BLaER1 treated with 17β-estradiol and CSF1 and Interleukin-3, amounts not matched to agents 10 nM and 100 nM (cell line): ENCODE measurements around the gene MPV17L.
"Not testable (repeated sequence)": the region's sequence is repeated elsewhere in the genome, so short reads cannot be mapped to it uniquely, and the experiment has no call there.

Experiments
- H3K27ac ChIP-seq, 11 experiments: shearing (Covaris generic); formaldehyde crosslinking; 2 replicates each; pipeline ENCODE4 v1.8.1; 2022
- H3K27me3 ChIP-seq, 11 experiments: shearing (Covaris generic); formaldehyde crosslinking; 2 replicates each; pipeline ENCODE4 v1.8.1; 2022
- H3K36me3 ChIP-seq, 11 experiments: shearing (Covaris generic); formaldehyde crosslinking; 2 replicates each; pipeline ENCODE4 v1.8.1; 2022
- H3K4me1 ChIP-seq, 10 experiments: shearing (Covaris generic); formaldehyde crosslinking; 2 replicates each; pipeline ENCODE4 v1.8.1; 2022
- H3K4me2 ChIP-seq, 11 experiments: shearing (Covaris generic); formaldehyde crosslinking; 2 replicates each; pipeline ENCODE4 v1.8.1; 2022
- H3K4me3 ChIP-seq, 10 experiments: shearing (Covaris generic); formaldehyde crosslinking; 2 replicates each; pipeline ENCODE4 v1.8.1; 2022
- H3K9ac ChIP-seq, 11 experiments: shearing (Covaris generic); formaldehyde crosslinking; 2 replicates each; pipeline ENCODE4 v1.8.1; 2022
- H3K9me3 ChIP-seq, 11 experiments: shearing (Covaris generic); formaldehyde crosslinking; replicated peaks in 1 of 11; 2 replicates each; pipeline ENCODE4 v1.8.1; 2022
- H4K20me1 ChIP-seq, 11 experiments: shearing (Covaris generic); formaldehyde crosslinking; 2 replicates each; pipeline ENCODE4 v1.8.1; 2022
- Cebpa-rat ChIP-seq, 11 experiments: shearing (Covaris generic); IDR thresholded peaks; 2 replicates each; pipeline ENCODE4 v1.8.1; 2022

MPV17L gene

DNA sequence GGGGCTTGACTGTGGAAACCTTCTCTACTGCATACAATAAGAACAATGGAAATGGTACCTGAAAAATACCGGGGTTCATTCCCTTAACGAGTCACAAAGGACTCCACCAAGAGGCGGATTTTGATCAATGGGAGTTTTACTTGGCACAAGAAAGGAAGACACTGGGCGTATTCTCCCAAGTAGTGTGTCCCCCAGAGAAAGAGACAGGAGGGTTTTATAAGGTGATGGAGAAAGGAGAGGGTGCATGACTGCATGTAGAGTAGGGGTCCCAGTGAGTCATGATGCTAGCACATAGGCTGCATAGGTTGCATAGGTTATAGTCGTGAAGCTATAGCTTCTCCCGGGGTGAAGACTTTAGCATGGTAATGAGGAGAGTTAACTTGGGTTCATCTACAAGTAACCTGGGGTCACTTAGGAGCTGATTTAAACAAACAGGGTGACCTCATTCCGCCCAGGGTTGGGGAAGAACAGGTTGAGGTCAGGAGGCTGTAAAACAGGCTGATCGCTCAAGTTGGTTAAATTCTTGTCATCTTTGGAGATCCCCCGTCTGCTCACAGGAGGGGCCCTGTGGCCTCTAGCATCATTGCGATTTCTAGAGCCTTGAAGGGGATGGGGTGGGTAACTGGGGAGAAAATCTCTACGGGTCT lies 1.5 kb downstream of the MPV17L start:
- no peak for TF ChIP-seq Cebpa-rat (IDR thresholded peaks at IDR 0.05)
- Histone ChIP-seq H3K4me2 (no peak overlapping the region), H3K27me3 (peaks cover 8 to 25% (median 18%) of the 10 kb centered on the region in 11 experiments), H3K9me3 (peaks cover 5 to 18% (median 7%) of the 10 kb centered on the region in 11 experiments; a peak in 20 of 22 replicates), H3K27ac (no peak overlapping the region), H3K9ac (no peak overlapping the region), H3K4me3 (no peak overlapping the region), H3K36me3 (no peaks in the 10 kb centered on the region), H4K20me1 (no peaks in the 10 kb centered on the region), H3K4me1 (peaks cover 0 to 1% (median 0%) of the 10 kb centered on the region in 10 experiments; a peak in 2 of 20 replicates)

GRCh38 chr16:15398618-15399316 lies 3.2 kb downstream of the MPV17L start:
- Histone ChIP-seq H4K20me1 (no peaks in the 10 kb centered on the region), H3K4me2 (no peak overlapping the region), H3K27me3 (peaks cover 8 to 25% (median 18%) of the 10 kb centered on the region in 11 experiments)

GRCh38 chr16:15399317-15399716 lies 3.8 kb downstream of the MPV17L start:
- Histone ChIP-seq H3K4me1 (peaks cover 10 to 24% (median 15%) of the 10 kb centered on the region in 10 experiments), H3K36me3 (no peaks in the 10 kb centered on the region), H4K20me1 (no peaks in the 10 kb centered on the region), H3K9me3 (peaks cover 5 to 18% (median 7%) of the 10 kb centered on the region in 11 experiments; a peak in 20 of 22 replicates), H3K27ac (no peak overlapping the region), H3K27me3 (peaks cover 8 to 25% (median 18%) of the 10 kb centered on the region in 11 experiments), H3K4me3 (no peak overlapping the region), H3K4me2 (no peak overlapping the region), H3K9ac (no peak overlapping the region)
- no peak for TF ChIP-seq Cebpa-rat (IDR thresholded peaks at IDR 0.05)

More at GRCh38 chr16:15398618-15399316, 3.2 kb downstream of the MPV17L start:
- TF ChIP-seq Cebpa-rat (IDR thresholded peaks at IDR 0.05), result no peak
- Histone ChIP-seq H3K9ac (no peak overlapping the region), H3K9me3 (peaks cover 5 to 18% (median 7%) of the 10 kb centered on the region in 11 experiments; a peak in 20 of 22 replicates), H3K36me3 (no peaks in the 10 kb centered on the region), H3K4me1 (peaks cover 5 to 18% (median 9%) of the 10 kb centered on the region in 10 experiments), H3K27ac (no peak overlapping the region), H3K4me3 (no peak overlapping the region)

DNA sequence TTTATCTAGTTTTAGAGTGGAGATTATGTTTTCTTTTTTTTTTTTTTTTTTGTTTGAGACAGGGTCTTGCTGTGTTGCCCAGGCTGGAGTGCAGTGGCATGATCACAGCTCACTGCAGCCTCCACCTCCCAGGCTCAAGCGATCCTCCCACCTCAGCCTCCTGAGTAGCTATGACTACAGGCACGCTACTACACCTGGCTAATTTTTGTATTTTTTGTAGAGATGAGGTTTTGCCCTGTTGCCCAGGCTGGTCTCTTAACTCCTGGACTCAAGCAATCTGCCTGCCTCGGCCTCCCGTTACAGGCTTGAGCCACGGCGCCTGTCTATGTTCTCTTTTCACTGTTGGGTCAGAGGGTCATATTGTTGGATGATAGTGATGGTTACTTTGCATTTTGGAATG lies 4.8 kb downstream of the MPV17L start:
- not testable (repeated sequence) for H3K27ac ChIP-seq, H4K20me1 ChIP-seq, H3K4me2 ChIP-seq, H3K9ac ChIP-seq, H3K4me3 ChIP-seq, H3K36me3 ChIP-seq
- Histone ChIP-seq H3K9me3 (peaks cover 5 to 12% (median 7%) of the 10 kb centered on the region in 11 experiments; a peak in 20 of 22 replicates), H3K27me3 (peaks cover 6 to 19% (median 15%) of the 10 kb centered on the region in 11 experiments), H3K4me1 (peaks cover 20 to 34% (median 25%) of the 10 kb centered on the region in 10 experiments)

- no peak overlapping the region for H3K27ac ChIP-seq
- no peak overlapping the region for H3K4me3 ChIP-seq
- no peaks in the 10 kb centered on the region for H3K9me3 ChIP-seq
- H3K9ac ChIP-seq, result no peak overlapping the region
- no peak for TF ChIP-seq Cebpa-rat (IDR thresholded peaks at IDR 0.05)
- no peak overlapping the region; a peak in 1 of 22 replicates for H3K4me2 ChIP-seq
- H3K4me1 ChIP-seq, result peaks cover 27 to 39% (median 32%) of the 10 kb centered on the region in 10 experiments
- peaks cover 0 to 2% (median 0%) of the 10 kb centered on the region in 11 experiments; a peak in 1 of 22 replicates for H3K27me3 ChIP-seq
- H4K20me1 ChIP-seq, result no peaks in the 10 kb centered on the region
- H3K36me3 ChIP-seq, result no peaks in the 10 kb centered on the region
These were observed 6.4 kb downstream of the MPV17L start for GRCh38 chr16:15401972-15402371.

- Histone ChIP-seq H3K4me3 (no peak overlapping the region), H3K27me3 (no peaks in the 10 kb centered on the region), H3K27ac (peak overlapping the region; percentile 36 to 82 (median 45); a peak in 16 of 22 replicates), H4K20me1 (no peaks in the 10 kb centered on the region), H3K9me3 (no peaks in the 10 kb centered on the region), H3K36me3 (no peaks in the 10 kb centered on the region), H3K4me2 (peak overlapping the region; percentile 22 to 78 (median 61); a peak in 20 of 22 replicates), H3K4me1 (peaks cover 40 to 51% (median 45%) of the 10 kb centered on the region in 10 experiments), H3K9ac (peak overlapping the region in 2 of 11 experiments; percentile 4 to 33; a peak in 2 of 22 replicates)
- no peak for TF ChIP-seq Cebpa-rat (IDR thresholded peaks at IDR 0.05)
These were observed 7.9 kb downstream of the MPV17L start for GRCh38 chr16:15403392-15403995.

DNA sequence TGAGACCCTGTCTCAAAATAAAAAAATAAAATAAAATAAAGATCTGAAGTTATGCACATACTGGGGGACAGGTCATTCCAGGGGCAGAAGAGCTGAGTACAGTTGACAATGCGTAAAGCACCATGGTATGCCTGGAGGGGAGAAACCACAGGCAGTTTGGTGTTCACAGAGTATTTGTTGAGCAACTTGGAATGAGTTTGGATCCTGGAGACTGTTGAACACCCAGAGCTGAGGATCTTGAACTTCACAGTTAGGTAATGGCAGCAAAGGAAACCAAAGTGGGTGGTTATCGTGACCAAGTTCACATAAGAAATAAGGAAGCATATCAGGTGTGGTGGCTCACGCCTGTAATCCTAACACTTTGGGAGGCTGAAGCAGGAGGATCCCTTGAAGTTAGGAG lies 8.5 kb downstream of the MPV17L start:
- not testable (repeated sequence) for H3K27me3 ChIP-seq, H4K20me1 ChIP-seq, H3K36me3 ChIP-seq, H3K4me3 ChIP-seq, H3K9me3 ChIP-seq
- H3K9ac ChIP-seq, result peak overlapping the region in 2 of 11 experiments; percentile 4 to 33; a peak in 2 of 22 replicates
- H3K4me1 ChIP-seq, result peaks cover 43 to 57% (median 51%) of the 10 kb centered on the region in 10 experiments
- H3K27ac ChIP-seq, result peak overlapping the region; percentile 36 to 82 (median 45); a peak in 17 of 22 replicates
- peak overlapping the region; percentile 22 to 78 (median 61); a peak in 21 of 22 replicates for H3K4me2 ChIP-seq

DNA sequence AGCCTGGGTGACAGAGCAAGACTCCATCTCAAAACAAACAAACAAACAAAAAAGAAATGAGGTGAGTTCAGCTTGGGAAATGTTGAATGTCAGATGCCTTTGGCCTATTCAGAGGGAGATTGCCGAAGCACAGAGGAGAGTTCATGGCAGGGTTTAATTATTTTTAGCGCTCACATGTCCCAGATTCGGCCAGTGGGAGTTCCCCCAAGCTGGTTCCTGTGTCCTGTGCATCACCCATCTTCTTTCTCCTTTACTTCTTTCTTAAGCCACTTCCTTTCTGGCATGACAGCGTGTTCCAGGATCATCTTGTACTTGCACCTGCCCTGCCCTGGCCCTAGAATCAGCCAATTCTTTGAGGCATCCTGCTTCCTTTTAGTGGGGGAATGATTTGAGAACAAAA lies 9.2 kb downstream of the MPV17L start:
- TF ChIP-seq Cebpa-rat (IDR thresholded peaks at IDR 0.05), result no peak
- peak overlapping the region in 2 of 11 experiments; percentile 4 to 33; a peak in 2 of 22 replicates for H3K9ac ChIP-seq
- H3K4me1 ChIP-seq, result peaks cover 43 to 57% (median 52%) of the 10 kb centered on the region in 10 experiments
- H3K36me3 ChIP-seq, result no peaks in the 10 kb centered on the region
- H3K9me3 ChIP-seq, result no peaks in the 10 kb centered on the region
- no peaks in the 10 kb centered on the region for H3K27me3 ChIP-seq
- no peak overlapping the region for H3K4me3 ChIP-seq
- H3K4me2 ChIP-seq, result peak overlapping the region; percentile 22 to 78 (median 61)
- H3K27ac ChIP-seq, result peak overlapping the region in 8 of 11 experiments; percentile 37 to 82 (median 44); a peak in 12 of 22 replicates
- no peaks in the 10 kb centered on the region for H4K20me1 ChIP-seq

GRCh38 chr16:15407756-15408155 lies 12.2 kb downstream of the MPV17L start:
- H3K36me3 ChIP-seq, H4K20me1 ChIP-seq, H3K4me3 ChIP-seq, H3K9me3 ChIP-seq, H3K27me3 ChIP-seq, H3K27ac ChIP-seq, H3K9ac ChIP-seq: not testable (repeated sequence)
- peak overlapping the region; percentile 16 to 61 (median 53); a peak in 19 of 22 replicates for H3K4me2 ChIP-seq
- peaks cover 38 to 63% (median 51%) of the 10 kb centered on the region in 10 experiments for H3K4me1 ChIP-seq

- H3K4me2 ChIP-seq, H3K27ac ChIP-seq, H3K36me3 ChIP-seq, H3K9me3 ChIP-seq, H3K9ac ChIP-seq, H3K4me3 ChIP-seq, H3K27me3 ChIP-seq, H4K20me1 ChIP-seq: not testable (repeated sequence)
- peaks cover 21 to 52% (median 39%) of the 10 kb centered on the region in 10 experiments for H3K4me1 ChIP-seq
These were observed 13.9 kb downstream of the MPV17L start for GRCh38 chr16:15409476-15409875.
